HEK293 (cell line): ENCODE results near the gene ARNT2.

Experiments used
- CTCF ChIA-PET: fragments of 350-600 bp; formaldehyde crosslinking; extraction: SDS; loops from one replicate; lab custom pipeline; 2021; ENCODE audit warnings: antibody characterized with exemption; lab: Yijun Ruan, JAX
- POLR2A ChIA-PET: fragments of 300-600 bp; formaldehyde crosslinking; extraction: SDS; loops from one replicate; lab custom pipeline; 2020; ENCODE audit warnings: antibody characterized with exemption, inconsistent platforms; lab: Yijun Ruan, JAX
- H3K27ac ChIP-seq: fragments of 200-500 bp; sonication (Bioruptor generic); 2 replicates; pipeline ENCODE4 v1.5.1; 2014; ENCODE audit warnings: low read depth, low read length, control low read depth, inconsistent platforms; ENCODE audit errors: extremely low read depth
- H3K36me3 ChIP-seq, 2 experiments: fragments of 200-500 bp in 1 of 2; sonication (Bioruptor generic) in 1 of 2; 1 replicate in 1 of 2; 2 replicates in 1 of 2; pipeline ENCODE4 v1.5.1; 2014 to 2017; ENCODE audit warnings: inconsistent platforms in 2 of 2, low read length in 2 of 2; ENCODE audit not compliant: control insufficient read depth in 2 of 2, insufficient read depth in 1 of 2
- H3K4me1 ChIP-seq: fragments of 200-500 bp; sonication (Bioruptor generic); 2 replicates; pipeline ENCODE4 v1.5.1; 2014; ENCODE audit warnings: mild to moderate bottlenecking, low read length, inconsistent platforms; ENCODE audit not compliant: control insufficient read depth, insufficient read depth
- H3K4me3 ChIP-seq: 2 replicates; pipeline ENCODE4 v1.5.1; 2011; ENCODE audit warnings: low read depth, mild to moderate bottlenecking, control low read depth, low read length, moderate library complexity
- H3K9me3 ChIP-seq: fragments of 200-500 bp; sonication (Bioruptor generic); 2 replicates; pipeline ENCODE4 v1.5.1; 2014; ENCODE audit warnings: low read depth, low read length, inconsistent platforms; ENCODE audit not compliant: control insufficient read depth, insufficient read depth
- AEBP2 ChIP-seq: fragments of 450-650 bp; formaldehyde crosslinking; IDR thresholded peaks from 2 replicates; pipeline ENCODE4 v1.5.1; 2016; ENCODE audit warnings: missing biosample characterization, missing genetic modification characterization, borderline replicate concordance
- ELK4 ChIP-seq: IDR thresholded peaks from 2 replicates; pipeline ENCODE4 v1.6.1; 2011; ENCODE audit warnings: mild to moderate bottlenecking, low read depth, low read length, borderline replicate concordance
- ZBTB10 ChIP-seq: fragments of 450-650 bp; formaldehyde crosslinking; IDR thresholded peaks from 2 replicates; pipeline ENCODE4 v1.5.1; 2016; ENCODE audit warnings: missing biosample characterization, missing genetic modification characterization
- ZNF155 ChIP-seq: fragments of 450-650 bp; formaldehyde crosslinking; IDR thresholded peaks from 2 replicates; pipeline ENCODE4 v1.5.1; 2016; ENCODE audit warnings: missing biosample characterization, missing genetic modification characterization
- ZNF174 ChIP-seq: fragments of 450-650 bp; formaldehyde crosslinking; IDR thresholded peaks from 2 replicates; pipeline ENCODE4 v1.5.0; 2017; ENCODE audit warnings: missing biosample characterization, mild to moderate bottlenecking, missing genetic modification characterization
- ZNF175 ChIP-seq: fragments of 450-650 bp; formaldehyde crosslinking; IDR thresholded peaks from 2 replicates; pipeline ENCODE4 v1.5.1; 2016; ENCODE audit warnings: missing biosample characterization, missing genetic modification characterization
- ZNF211 ChIP-seq: fragments of 450-650 bp; formaldehyde crosslinking; IDR thresholded peaks from 2 replicates; pipeline ENCODE4 v1.5.1; 2016; ENCODE audit warnings: low read depth, missing biosample characterization, missing genetic modification characterization
- ZNF214 ChIP-seq: fragments of 450-650 bp; formaldehyde crosslinking; IDR thresholded peaks from 2 replicates; pipeline ENCODE4 v1.5.1; 2017; ENCODE audit warnings: missing biosample characterization, mild to moderate bottlenecking, missing genetic modification characterization, borderline replicate concordance
- ZNF266 ChIP-seq: fragments of 450-650 bp; formaldehyde crosslinking; IDR thresholded peaks from 2 replicates; pipeline ENCODE4 v1.5.1; 2016; ENCODE audit warnings: missing biosample characterization, missing genetic modification characterization, low read depth
- ZNF449 ChIP-seq: fragments of 450-650 bp; formaldehyde crosslinking; IDR thresholded peaks from 2 replicates; pipeline ENCODE4 v1.5.1; 2017; ENCODE audit warnings: missing biosample characterization, mild to moderate bottlenecking, missing genetic modification characterization, moderate library complexity
- ZNF510 ChIP-seq: fragments of 450-650 bp; formaldehyde crosslinking; IDR thresholded peaks from 2 replicates; pipeline ENCODE4 v1.5.1; 2018; ENCODE audit warnings: mild to moderate bottlenecking, missing genetic modification characterization, missing biosample characterization; ENCODE audit not compliant: insufficient replicate concordance
- ZNF514 ChIP-seq: fragments of 450-650 bp; formaldehyde crosslinking; IDR thresholded peaks from 2 replicates; pipeline ENCODE4 v1.5.1; 2016; ENCODE audit warnings: missing biosample characterization, missing genetic modification characterization
- ZNF529 ChIP-seq: fragments of 450-650 bp; formaldehyde crosslinking; IDR thresholded peaks from 2 replicates; pipeline ENCODE4 v1.5.1; 2017; ENCODE audit warnings: missing genetic modification characterization, missing biosample characterization; ENCODE audit not compliant: insufficient replicate concordance
- ZNF549 ChIP-seq: fragments of 450-650 bp; IDR thresholded peaks from 2 replicates; pipeline ENCODE4 v1.5.1; 2018; ENCODE audit warnings: missing biosample characterization, missing genetic modification characterization, mild to moderate bottlenecking, inconsistent platforms, moderate library complexity
- ZNF560 ChIP-seq: fragments of 450-650 bp; formaldehyde crosslinking; IDR thresholded peaks from 2 replicates; pipeline ENCODE4 v1.5.1; 2017; ENCODE audit warnings: missing biosample characterization, missing genetic modification characterization, borderline replicate concordance
- ZNF571 ChIP-seq: fragments of 450-650 bp; formaldehyde crosslinking; IDR thresholded peaks from 2 replicates; pipeline ENCODE4 v1.5.0; 2017; ENCODE audit warnings: missing biosample characterization, missing genetic modification characterization
- ZNF600 ChIP-seq: fragments of 450-650 bp; formaldehyde crosslinking; IDR thresholded peaks from 2 replicates; pipeline ENCODE4 v1.5.1; 2016; ENCODE audit warnings: missing biosample characterization, missing genetic modification characterization
- ZNF664 ChIP-seq: fragments of 450-650 bp; formaldehyde crosslinking; IDR thresholded peaks from 2 replicates; pipeline ENCODE4 v1.5.1; 2016; ENCODE audit warnings: missing biosample characterization, missing genetic modification characterization
- ZNF830 ChIP-seq: fragments of 450-650 bp; IDR thresholded peaks from 2 replicates; pipeline ENCODE4 v1.5.0; 2018; ENCODE audit warnings: missing biosample characterization, missing genetic modification characterization, low read depth, mild to moderate bottlenecking, moderate library complexity
- TF ChIP-seq, protein P1 (sequence below): fragments of 450-650 bp; formaldehyde crosslinking; IDR thresholded peaks from 2 replicates; pipeline ENCODE4 v1.5.1; 2016; ENCODE audit warnings: missing biosample characterization, missing genetic modification characterization

ARNT2 gene

DNA sequence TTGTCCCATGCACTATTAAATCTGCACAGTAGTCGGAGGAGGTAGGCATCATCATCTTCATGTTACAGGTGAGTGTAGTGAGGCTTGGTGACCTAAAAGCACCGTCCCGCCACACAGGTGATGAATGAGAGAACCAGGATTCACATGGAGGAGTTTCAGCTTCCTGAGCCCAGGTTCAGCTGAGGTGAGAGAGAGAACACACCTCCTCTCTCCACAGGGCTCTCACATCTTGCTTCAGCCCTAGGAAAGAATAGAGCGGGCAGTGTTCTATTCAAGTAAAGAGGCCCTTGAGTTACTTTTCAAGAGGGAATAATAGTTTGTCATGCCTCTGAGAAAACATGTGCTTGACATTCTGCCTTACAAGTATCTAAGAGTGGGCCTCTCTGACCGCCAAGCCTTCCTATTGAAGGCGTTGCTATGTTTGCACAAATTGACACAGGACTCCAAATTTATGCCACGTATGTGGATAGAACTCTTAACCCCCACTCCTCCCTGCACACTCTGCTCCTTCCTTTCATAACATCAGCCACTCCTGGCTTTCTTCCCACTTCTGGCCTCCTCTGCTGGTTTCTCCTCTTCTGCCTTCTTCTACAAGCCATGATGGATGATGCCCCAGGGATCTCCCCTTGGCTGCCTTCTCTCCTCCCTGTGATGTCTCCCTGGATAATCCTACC is 152.6 kb downstream of the ARNT2 start:
- ChIA-PET CTCF (no interaction called here), POLR2A (no interaction called here)
- TF ChIP-seq, protein P1, sequence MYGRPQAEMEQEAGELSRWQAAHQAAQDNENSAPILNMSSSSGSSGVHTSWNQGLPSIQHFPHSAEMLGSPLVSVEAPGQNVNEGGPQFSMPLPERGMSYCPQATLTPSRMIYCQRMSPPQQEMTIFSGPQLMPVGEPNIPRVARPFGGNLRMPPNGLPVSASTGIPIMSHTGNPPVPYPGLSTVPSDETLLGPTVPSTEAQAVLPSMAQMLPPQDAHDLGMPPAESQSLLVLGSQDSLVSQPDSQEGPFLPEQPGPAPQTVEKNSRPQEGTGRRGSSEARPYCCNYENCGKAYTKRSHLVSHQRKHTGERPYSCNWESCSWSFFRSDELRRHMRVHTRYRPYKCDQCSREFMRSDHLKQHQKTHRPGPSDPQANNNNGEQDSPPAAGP (tag by site-specific recombination), result no peak
- TF ChIP-seq ZNF529 (tag by site-specific recombination) (no peak), ZNF830 (tag by site-specific recombination) (no peak), ZNF510 (tag by site-specific recombination) (no peak), ZNF560 (tag by site-specific recombination) (no peak), ZNF664 (tag by site-specific recombination) (no peak), ZNF549 (tag by site-specific recombination) (no peak), ZNF174 (tag by site-specific recombination) (no peak), ZNF214 (tag by site-specific recombination) (no peak), ZNF175 (tag by site-specific recombination) (no peak), ZNF600 (tag by site-specific recombination) (no peak), ZNF155 (no peak), ZNF514 (tag by site-specific recombination) (no peak), ZNF266 (no peak), ZNF571 (tag by site-specific recombination) (no peak), AEBP2 (no peak), ZNF211 (tag by site-specific recombination) (no peak), ZNF449 (tag by site-specific recombination) (no peak), ZBTB10 (tag by site-specific recombination) (no peak), ELK4 (no peak)
- H3K9me3 ChIP-seq, result no peaks in the 10 kb centered on the region; the same call in 1 of the 2 replicates
- H3K4me3 ChIP-seq, result no peak overlapping the region
- no peak overlapping the region for H3K27ac ChIP-seq
- no peaks in the 10 kb centered on the region for H3K4me1 ChIP-seq
- peaks cover 0 to 5% of the 10 kb centered on the region in 2 experiments; a peak in 2 of 3 replicates for H3K36me3 ChIP-seq
